GM21381 (cell line): ENCODE results near the gene GNB1.

ENCODE experiments used
- ATAC-seq: cut with Tn5 transposase; IDR thresholded peaks from one replicate; pipeline ENCODE4 v1.9.1; 2021; ENCODE audit warnings: mild to moderate bottlenecking, moderate library complexity; ENCODE audit not compliant: unreplicated experiment

GNB1 gene

DNA sequence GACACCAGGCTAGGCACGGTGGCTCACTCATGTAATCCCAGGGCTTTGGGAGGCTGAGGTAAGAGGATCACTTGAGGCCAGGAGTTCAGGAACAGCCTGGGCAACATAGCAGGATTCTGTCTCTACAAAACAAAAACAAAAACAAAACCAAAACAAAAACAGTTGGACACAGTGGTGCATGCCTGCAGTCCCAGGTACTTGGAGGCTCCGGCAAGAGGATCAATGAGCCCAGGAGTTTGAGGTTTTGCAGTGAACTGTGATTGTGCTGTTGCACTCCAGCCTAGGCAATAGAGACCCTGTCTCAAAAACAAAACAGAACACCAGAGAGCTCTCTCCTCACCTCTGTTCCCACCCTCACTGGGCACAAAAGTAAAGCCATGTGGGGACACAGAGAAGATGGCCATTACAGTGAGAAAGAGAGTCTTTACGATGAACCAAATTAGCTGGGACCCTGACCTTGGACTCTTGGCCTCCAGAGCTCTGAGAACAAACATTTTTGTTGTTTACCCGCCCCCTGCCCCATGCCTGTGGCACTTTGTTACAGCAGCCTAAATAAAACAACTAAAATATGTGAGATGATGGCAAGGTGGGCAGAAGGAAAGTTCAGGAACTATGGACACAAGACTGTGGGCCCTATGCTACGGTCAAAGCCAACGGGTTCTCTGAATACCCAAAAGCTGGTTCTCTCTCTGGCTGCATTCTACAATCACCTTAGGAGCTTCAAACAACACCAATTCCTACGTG is 122.5 kb downstream of the GNB1 start:
- no peak for ATAC-seq

DNA sequence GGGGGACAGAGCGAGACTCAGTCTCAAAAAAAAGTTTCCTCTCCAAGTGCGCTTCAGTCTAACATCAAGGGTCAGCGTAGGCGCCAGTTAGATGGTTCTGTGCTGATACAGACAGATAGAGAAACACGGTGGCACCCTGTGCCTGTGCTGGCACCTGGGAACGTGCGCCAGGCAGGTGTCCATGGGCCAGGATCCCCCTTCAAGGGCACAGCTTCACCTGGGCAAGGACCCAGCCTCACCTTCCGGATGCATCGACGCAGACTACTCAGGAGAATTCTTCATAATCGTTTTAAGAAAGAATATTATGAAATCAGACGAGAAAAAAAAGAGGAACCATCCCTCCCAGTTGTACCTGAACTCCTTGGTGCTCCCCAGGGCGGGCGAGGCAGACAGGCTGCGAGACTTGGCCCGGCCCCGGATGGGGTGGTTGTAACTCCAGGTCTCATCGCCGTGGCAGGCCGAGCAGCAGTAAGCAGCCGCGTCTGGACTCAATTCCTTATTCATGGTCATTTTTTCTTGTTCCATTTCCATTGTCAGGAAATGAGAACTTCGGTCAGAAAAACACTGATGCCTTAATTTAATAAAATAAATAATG is 125.9 kb downstream of the GNB1 start:
- ATAC-seq, result no peak

DNA sequence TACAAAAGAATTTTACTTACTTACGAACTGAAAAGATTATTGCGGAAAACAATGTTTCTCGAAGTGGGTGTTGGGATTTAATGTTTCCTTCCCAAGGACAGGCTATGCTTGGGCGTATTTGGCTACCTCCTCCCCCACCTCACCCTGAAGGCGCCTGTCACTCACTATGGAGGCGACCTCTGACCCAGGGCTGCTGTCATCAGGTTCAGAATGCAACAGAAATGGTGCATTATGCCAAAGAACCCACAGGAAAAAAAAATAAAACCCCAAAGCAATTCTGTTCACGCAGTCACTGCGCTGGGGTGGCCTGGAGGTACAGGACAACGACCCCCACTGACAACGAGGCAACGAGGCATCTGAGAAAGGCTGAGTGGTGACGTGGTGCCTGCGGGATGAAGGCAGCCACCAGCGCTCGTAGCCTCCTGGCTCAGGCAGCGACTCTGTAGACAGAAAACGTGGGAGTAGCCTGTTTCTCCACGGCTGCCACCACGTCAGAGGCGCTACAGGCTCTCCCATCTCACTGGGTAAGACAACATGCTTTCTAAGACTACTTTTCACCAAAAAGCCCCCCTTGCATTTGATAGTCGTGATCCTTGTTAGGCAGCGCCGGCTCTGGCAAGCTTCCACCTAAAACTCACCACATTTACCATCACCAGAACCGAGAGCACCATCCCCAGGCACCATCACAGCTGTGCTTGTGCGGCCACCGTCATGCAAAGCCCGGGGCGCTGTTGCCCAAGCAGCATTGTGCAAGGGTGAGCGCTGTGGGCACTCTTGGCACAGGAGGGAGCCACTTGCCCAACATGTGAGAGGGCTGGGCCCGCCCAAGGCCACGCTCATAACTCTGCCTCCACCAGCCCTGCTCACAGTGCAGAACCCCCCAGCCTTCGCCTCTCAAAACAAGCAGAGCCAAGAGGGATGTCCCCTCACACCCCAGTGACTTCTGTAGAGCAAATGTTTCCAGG is 126.9 kb downstream of the GNB1 start:
- ATAC-seq, result no peak

DNA sequence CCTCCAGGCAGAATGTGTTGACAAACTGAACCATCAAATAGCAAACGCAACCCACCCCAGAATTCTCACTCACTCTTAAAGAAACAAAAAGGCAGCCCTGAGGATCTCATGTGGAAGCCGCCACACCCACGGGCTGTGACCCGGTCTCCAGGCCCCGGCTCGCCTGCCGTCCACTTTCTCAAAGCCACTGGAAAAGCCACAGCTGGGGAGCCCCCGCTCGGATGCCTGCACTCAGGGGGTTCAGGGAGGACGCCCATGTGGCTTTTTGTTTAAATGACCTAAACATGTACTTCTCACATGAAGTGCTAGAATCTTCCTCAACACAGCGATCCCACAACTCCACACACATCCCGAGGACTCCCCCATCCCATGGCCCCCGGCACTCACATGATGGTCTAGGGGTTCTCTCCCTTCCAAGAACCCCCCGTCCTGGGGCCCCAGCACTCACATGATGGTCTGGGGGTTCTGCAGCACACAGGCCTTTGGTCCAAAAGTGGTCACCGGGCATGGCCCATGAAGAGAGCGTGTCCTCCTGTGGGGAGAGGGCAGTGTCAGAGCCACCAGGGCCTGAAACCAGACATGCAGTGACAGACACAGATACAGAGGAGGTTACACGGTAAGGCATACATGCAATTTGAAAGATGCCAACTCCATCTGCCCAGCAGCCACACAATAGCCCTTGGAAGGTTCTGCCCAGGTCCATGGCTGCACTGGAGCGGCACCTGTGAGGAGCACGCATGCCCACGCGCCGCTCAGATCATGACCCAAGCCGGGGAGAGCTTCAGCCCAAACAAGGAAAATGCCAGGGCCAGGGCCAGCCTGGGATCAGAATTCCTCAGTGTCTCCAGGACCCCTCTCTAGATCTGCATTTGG is 129.1 kb downstream of the GNB1 start:
- no peak for ATAC-seq

DNA sequence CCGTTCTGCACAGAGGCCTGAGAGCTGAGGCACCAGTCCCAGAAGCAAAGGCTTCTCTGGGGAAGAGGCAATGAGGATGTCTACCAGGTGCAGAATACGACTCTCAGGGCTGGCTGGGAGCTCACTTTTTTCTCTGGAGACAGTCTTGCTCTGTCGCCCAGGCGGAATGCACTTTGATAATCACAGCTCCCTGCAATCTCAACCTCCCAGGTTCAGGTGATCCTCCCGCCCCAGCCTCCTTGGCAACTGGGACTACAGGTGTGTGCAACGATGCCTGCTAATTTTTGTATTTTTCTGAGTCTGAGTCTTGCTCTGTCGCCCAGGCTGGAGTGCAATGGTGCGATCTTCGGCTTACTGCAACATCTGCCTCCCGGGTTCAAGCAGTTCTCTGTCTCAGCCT is 130.2 kb downstream of the GNB1 start:
- ATAC-seq, result no peak

DNA sequence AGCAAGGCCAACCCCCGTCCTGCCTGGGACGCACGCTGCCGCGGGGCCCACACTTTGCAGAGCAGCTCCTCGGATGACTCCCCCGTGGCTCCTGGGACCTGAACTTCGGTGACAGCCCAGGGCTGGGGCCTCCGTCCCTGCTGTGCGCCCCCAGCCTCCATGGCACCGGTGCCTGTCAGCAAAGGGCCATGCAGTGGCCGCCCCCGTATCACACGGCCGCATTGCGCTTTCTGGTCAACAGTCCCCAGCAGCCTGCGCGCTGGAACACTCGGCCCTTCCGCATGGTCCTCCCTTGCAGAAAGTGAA is 130.6 kb downstream of the GNB1 start:
- no peak for ATAC-seq

DNA sequence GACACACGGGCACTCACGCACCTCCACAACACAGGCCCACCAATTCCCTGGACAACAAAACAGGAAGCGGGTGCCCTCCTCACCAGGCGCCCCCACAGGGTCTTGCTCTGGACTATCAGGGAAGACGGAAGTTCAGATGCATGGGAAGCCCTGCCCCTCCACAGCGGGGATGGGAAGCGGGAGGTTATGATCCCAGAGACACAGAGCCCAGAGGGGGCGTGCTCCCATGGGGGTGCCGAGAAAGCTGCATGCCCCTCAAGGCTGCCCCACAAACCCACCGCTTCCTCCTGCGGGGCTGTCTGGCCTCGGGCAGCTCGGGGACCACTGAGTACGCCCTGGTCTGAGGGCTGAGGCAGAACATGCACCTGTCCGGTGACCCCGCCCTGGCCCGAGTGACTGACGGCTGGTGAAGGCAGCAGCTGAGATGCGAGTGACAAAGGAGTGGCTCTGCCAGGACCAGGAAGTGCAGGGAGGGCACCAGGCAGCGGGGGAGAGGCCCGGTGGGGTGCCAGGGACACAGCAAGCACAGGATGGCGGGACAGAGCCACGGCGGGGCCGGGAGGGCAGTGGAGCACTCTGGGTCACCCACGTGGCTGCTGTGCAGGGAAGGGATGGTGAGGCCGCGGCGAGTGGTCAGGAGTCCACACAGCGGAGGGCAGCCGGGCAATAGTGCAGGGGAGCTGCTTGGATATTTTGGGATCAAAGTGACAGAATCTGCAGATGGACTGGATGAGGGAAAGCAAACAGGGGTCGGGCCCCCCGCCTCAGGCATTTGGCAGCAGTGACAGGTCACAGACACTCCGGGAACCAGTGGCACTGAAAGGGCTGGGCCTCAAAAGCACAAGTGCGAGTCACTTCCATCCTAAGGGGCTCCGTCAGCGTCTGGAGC is 131.2 kb downstream of the GNB1 start:
- ATAC-seq, result no peak

DNA sequence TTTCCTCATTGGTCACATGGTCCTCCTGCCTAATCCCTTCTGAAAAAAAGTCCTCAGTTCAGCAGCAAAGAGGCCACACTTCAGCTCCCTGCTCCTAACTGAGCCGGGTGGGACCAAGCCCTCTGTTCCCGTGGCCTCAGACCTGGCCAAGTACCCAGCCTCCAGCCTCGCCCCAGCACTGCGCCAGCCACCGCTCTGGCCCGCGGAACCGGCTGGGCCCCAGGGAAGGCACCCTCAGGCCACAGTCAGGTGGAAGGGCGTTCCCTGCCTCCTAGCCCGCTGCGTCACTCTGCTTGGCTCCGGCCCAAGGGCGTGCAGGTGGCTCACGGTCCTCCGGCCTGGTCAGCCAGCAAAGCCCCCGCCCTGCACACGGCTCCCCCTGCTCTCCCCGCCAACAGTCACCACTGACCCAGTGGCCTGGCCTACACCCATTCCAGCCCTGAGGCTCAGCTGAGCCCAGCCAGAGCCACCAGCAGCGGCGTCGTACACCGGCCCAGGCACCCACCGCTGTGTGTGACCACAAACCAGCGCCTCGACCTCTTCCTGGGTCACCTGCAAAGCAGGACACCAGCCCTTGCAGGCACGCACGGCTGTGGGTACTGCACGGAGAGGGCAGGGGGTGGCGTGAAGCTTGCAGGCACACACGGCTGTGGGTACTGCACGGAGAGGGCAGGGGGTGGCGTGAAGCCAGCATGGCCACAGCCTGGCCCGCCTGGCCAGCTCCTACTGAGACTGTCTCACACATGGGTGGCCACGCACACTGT is 132.0 kb downstream of the GNB1 start:
- no peak for ATAC-seq

DNA sequence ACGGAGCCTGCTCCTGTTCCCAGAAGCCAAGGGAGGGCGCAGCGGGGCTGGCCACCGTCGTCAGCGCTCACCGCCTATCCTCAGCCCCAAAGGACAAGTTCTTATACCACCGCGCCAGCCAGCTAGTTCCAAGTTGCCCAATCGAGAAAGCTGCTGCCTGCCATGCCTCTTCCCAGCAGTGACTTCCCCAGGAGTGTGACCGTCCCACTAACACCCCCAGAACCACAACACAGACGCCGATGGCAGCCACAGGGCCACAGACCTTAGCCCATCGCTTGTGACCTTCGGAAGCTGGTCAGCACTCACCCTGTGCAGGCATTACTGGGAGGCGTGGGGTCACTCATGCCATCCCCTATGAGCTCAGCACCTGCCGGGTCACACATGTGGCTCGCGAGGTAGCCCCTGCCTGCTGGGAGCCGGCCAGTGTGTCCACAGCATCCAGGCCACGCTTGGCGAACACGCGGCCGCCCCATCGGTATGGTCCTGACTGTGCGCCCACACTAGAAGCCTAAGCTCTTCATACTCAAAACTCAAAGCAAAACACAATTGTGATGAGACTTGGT is 132.7 kb downstream of the GNB1 start:
- no peak for ATAC-seq

DNA sequence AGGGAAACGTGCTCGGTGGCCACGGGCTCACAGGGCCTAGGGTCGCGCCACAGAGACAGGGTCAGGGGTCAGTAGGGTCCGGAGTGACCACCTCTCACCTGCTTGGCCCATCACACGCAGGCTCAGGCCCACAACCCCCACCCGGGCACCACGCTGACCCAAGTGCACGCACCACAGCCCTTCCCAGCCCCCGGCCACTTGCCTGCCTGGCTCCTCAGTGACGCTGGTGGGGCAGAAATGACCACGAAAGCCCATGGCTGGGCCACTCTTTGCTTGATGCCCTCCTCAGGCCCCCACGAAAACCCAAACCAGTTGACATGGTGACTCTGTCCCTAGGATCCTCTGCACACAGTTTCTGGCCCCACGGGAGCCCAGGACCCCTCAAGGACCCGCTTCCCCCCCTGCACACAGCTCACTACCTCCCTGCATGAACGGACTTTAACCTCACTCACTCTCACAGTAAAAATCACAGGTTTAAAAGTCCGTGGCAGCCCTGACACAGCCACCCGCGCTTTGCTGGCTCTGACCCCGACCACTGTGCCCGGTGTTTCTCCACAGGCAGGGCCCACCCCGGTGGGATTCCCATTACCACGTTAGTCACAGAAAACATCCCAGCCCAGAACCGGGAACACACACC is 133.3 kb downstream of the GNB1 start:
- ATAC-seq, result no peak

DNA sequence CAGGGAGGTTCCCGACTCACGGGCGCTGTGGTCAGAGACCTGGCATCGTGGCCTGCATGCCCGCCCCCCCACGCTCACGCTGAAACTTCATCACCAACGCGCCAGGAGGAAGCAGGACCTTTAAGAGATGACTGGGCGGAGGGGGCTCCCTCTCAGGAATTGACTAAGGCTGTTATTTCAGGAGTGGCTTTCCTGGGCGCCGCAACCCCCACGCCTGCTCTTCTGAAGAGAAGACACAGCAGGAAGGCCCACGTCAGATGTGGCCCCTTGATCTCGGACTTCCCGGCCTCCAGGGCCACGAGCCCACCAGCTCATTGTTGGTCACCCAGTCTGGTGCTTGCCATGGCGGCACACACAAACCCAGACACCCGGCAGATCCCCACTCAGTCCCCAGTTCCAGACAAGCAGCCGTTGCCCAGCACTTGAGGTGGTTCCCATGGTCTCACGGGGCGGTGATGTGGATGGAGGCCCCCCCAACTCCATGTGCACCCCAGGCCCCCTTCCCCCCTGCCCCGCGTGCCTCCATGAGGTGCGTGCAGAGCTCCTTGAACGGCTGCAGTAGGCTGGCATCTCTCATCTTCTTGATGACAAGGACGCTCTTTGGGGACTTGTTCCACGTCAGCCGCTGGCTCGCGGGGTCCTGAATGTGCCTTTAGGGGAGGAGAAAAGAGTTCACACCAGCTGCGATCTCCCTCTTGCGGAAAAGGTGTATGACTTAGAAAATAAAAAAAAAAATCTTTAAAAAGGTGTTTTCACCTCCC is 134.0 kb downstream of the GNB1 start:
- ATAC-seq, result no peak

DNA sequence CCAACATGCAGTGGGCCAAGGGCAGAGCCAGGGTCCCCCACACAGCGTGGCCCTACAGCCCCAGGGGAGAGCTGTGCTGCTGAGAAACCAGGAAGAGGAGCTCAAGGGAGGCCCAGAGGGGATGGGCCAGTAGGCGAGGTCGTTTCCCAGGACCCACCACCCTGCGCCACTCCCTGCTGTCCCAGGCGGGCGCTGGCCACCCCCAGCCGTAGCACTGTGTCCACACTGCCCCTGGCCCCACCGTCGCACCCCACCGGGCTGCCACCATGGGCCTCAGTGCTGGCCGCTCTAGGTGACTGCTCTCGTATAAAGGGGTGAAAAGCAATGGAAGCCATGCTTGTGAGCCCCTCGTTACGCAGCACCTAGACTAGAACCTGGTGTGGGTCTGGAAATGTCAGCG is 135.0 kb downstream of the GNB1 start:
- no peak for ATAC-seq

DNA sequence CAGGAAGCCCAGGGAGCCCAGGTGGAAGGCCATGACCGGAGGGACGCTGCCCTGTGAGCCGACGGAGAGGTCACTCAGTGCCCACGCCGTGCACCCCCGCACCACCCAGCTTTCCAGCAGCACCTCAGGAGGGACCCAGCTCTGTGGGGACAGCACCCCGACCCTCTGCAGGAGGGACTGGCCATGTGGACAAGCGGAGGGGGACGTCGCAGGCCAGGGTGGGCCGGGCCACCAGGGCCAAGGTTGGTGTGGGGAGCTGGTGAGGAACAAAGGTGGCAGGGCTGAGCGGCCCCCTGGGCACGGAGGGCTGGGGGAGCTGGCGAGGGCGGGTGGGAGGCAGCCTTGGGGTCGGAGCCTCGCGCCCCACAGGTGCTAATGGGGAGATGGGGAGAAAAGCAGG is 135.5 kb downstream of the GNB1 start:
- no peak for ATAC-seq

DNA sequence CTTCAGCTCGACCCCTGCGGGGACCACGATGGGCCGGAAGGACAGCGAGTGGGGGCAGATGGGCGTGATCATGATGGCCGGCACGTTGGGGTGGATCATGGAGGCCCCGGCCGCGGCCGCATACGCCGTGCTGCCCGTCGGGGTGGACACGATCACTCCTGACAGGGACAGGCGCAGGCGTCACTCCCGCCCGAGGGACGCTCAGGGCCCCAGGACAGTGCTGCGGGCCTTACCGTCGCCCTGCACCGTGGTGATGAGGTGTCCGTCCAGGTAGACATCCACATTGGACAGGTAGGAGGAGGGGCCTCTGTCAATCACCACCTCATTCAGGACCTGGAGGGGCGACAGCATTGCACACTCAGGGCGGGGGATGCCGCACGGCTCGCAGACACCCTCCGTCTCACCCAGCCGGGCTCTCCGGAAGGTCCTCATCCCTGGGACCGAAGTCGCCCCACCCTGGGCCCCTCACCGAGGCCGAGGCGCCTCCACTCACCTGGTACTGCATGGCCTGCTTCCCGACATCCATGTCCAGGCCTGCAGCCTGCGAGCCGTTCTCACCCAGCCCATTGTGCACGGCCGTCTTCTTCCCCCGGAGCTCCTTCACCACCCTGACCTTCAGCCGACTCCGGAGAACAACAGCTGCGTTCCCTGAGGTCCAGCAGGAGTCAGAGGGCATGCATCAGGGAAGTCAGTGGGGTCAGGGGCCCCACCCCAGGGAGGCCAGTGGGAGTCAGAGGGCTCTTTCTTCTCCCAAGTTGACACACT is 136.7 kb downstream of the GNB1 start:
- no peak for ATAC-seq

DNA sequence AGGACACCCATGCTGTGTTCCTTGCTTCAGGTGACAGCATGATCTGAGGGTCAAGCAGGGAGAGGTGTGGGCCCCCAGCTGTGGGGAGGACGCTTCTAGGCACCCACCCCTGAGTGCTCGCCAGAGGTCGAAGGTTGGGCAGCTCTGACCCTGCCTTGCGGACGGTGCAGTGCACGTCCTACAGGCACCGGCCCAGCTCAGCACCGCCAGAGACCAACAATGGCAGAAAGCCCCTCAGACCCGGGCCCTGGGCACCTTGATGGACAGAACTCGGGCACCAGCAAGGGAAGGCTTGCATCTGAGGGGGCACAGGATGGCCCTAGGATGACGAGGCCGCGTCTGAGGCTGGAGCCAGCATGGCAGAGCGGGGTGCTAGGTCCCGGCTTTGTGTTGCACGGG is 137.3 kb downstream of the GNB1 start:
- no peak for ATAC-seq

DNA sequence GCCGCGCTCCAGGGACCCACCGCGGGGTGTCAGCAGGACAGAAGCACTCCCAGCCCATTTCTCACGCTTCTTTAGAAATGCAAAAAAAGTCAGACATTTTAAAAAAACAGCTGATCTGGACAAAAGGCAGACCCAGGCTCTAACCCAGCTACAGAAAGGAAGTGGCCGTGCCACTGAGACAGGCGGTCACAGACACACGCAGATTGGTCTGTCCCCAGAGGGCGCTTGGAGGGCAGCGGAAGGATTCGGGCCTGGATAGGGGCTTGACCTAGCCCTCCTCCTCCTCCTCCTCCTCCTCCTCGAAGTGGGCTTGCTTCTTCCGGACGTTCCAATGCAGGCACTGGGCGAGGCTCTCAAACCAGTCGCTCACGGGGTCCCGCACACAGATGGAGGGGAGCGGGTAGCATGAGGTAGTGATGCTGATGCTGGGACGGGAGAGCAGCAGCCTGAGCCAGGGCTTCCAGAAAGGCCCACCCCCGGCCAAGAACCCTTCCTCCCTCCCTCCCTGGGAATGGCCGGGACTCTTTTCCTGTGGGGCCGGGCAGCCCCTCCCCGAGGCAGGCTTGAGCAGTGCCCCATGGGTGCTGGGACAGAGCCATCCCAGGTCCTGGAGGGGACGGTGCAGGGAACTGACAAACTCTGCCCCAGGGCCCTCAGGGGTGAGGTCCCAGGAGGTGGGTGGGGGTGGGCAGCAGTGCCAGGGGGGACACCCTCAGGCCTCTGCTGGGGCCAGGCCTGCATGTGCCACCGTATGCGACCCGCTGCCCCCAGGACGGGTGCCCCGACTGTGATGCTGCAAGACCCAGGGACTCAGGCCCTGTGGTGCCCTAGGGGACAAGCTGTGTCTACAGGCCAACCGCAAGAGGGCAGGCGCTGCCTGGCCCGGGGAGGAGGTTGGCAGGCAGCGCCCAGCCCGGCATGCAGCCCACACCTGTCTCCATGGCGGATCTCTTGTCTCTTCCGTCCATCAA is 138.0 kb downstream of the GNB1 start:
- no peak for ATAC-seq
